K562 (cell line): ENCODE measurements around the gene CCNC. TPM values are rescaled to one million over a fixed set of nuclear protein-coding genes. Genes with fewer than 3 reads are reported as not detected.

Experiments
- ATAC-seq: fragments of 200-7000 bp; cut with Tn5 transposase; 3 replicates; pipeline ENCODE4 v1.9.1; 2020; ENCODE audit warnings: moderate library complexity
- BruUV-seq: library from RNA; stranded (reverse); fragments of 400-500 nt; replicated peaks from 2 replicates; lab custom pipeline; 2021; lab: Mats Ljungman, UMichigan
- CTCF ChIA-PET: fragments of 300-600 bp; formaldehyde crosslinking; extraction: SDS; loops from one replicate; lab custom pipeline; 2021; ENCODE audit warnings: low intra/inter-chr PET ratio; lab: Yijun Ruan, JAX
- POLR2A ChIA-PET: fragments of 300-600, 350-650 bp; sonication (Branson Sonifier 250); formaldehyde crosslinking; extraction: SDS; loops from one replicate; lab custom pipeline; 2021; ENCODE audit warnings: antibody characterized with exemption, inconsistent platforms; lab: Yijun Ruan, JAX
- DNase-seq, 4 experiments: peaks; one replicate each; pipeline versions ENCODE4 v3.0.0 to v3.0.0-alpha.2; 2011 to 2018; ENCODE audit warnings: low spot score in 3 of 4, mixed read lengths in 3 of 4; ENCODE audit errors: extremely low read depth in 1 of 4
- FAIRE-seq: peaks from 2 replicates; lab custom pipeline; 2011; peaks lifted over from hg19 to GRCh38; lab: Jason Lieb, UNC
- H2AFZ ChIP-seq: 2 replicates; pipeline ENCODE4 v1.6.0; 2011; ENCODE audit warnings: low read depth, low read length, control low read depth, inconsistent platforms
- H3K27ac ChIP-seq: fragments of 200-600 bp; 3 replicates; pipeline ENCODE4 v1.8.0; 2011; ENCODE audit warnings: low read depth, mild to moderate bottlenecking, control low read depth, inconsistent platforms, low read length, moderate library complexity, mixed read lengths; ENCODE audit errors: extremely low read depth
- H3K27me3 ChIP-seq, 2 experiments: fragments of 300-600 bp in 1 of 2; 2 replicates in 1 of 2; 3 replicates in 1 of 2; pipeline versions ENCODE4 v1.6.0 to v1.8.0; 2011; ENCODE audit warnings: inconsistent platforms in 2 of 2, low read length in 2 of 2, mild to moderate bottlenecking in 1 of 2, mixed read lengths in 1 of 2, moderate library complexity in 1 of 2; ENCODE audit not compliant: control insufficient read depth in 2 of 2, insufficient read depth in 2 of 2
- H3K36me3 ChIP-seq: fragments of 300-600 bp; 3 replicates; pipeline ENCODE4 v1.8.0; 2011; ENCODE audit warnings: mild to moderate bottlenecking, low read length, inconsistent platforms; ENCODE audit not compliant: control insufficient read depth, insufficient read depth
- H3K4me1 ChIP-seq, 2 experiments: fragments of 200-600 bp in 1 of 2; replicated peaks in 1 of 2; 2 replicates in 1 of 2; 3 replicates in 1 of 2; pipeline versions ENCODE4 v1.5.1 to v1.8.0; 2011; ENCODE audit warnings: inconsistent platforms in 2 of 2, low read length in 2 of 2, mild to moderate bottlenecking in 1 of 2, mixed read lengths in 1 of 2, moderate library complexity in 1 of 2; ENCODE audit not compliant: control insufficient read depth in 2 of 2, insufficient read depth in 2 of 2
- H3K4me2 ChIP-seq: 2 replicates; pipeline ENCODE4 v1.6.1; 2011; ENCODE audit warnings: low read length, control low read depth, inconsistent platforms, mixed read lengths; ENCODE audit not compliant: insufficient read depth
- H3K4me3 ChIP-seq: fragments of 200-600 bp; sonication (generic), shearing (Covaris generic); 2 replicates; pipeline ENCODE4 v1.5.1; 2016; ENCODE audit warnings: control low read depth, inconsistent platforms
- H3K79me2 ChIP-seq: fragments of 200-600 bp; 3 replicates; pipeline ENCODE4 v1.8.0; 2011; ENCODE audit warnings: low read length, inconsistent platforms; ENCODE audit not compliant: control insufficient read depth, insufficient read depth
- H3K9ac ChIP-seq, 2 experiments: 2 replicates each; pipeline versions ENCODE4 v1.6.0 to v1.6.1; 2011; ENCODE audit warnings: low read depth in 2 of 2, low read length in 2 of 2, control low read depth in 1 of 2, inconsistent platforms in 1 of 2, mild to moderate bottlenecking in 1 of 2, mixed read lengths in 1 of 2; ENCODE audit not compliant: insufficient read depth in 1 of 2
- H3K9me1 ChIP-seq: one replicate; pipeline ENCODE4 v1.6.0; 2011; ENCODE audit warnings: inconsistent platforms, mild to moderate bottlenecking, low read length, moderate library complexity; ENCODE audit not compliant: control insufficient read depth, insufficient read depth
- H3K9me3 ChIP-seq: replicated peaks from 2 replicates; pipeline ENCODE4 v1.5.1; 2011; ENCODE audit warnings: low read depth, low read length, inconsistent platforms; ENCODE audit not compliant: control insufficient read depth, insufficient read depth
- H4K20me1 ChIP-seq: replicated peaks from 2 replicates; pipeline ENCODE4 v1.6.1; 2011; ENCODE audit warnings: low read length, inconsistent platforms, mixed read lengths; ENCODE audit not compliant: control insufficient read depth, insufficient read depth
- MYBL2 ChIP-seq, 2 experiments: fragments of 450-650 bp in 1 of 2; sonication (generic) in 1 of 2; formaldehyde crosslinking in 1 of 2; IDR thresholded peaks; 2 replicates each; pipeline versions ENCODE4 v1.6.1 to v1.8.1; 2017 to 2022; ENCODE audit warnings: borderline replicate concordance in 1 of 2, inconsistent platforms in 1 of 2, low read depth in 1 of 2, mild to moderate bottlenecking in 1 of 2, missing genetic modification reagents in 1 of 2, moderate library complexity in 1 of 2
- NCOA4 ChIP-seq: fragments of 450-650 bp; IDR thresholded peaks from 2 replicates; pipeline ENCODE4 v1.6.1; 2018; ENCODE audit warnings: mild to moderate bottlenecking; ENCODE audit not compliant: partially characterized antibody
- YY1 ChIP-seq, 3 experiments: IDR thresholded peaks; 2 replicates each; pipeline ENCODE4 v1.6.1; 2011; ENCODE audit warnings: low read length in 2 of 3, mild to moderate bottlenecking in 2 of 3, moderate library complexity in 2 of 3, borderline replicate concordance in 1 of 3, control low read depth in 1 of 3, low read depth in 1 of 3; ENCODE audit not compliant: insufficient read depth in 3 of 3, insufficient replicate concordance in 2 of 3, control insufficient read depth in 1 of 3, insufficient read length in 1 of 3; ENCODE audit errors: extremely low read depth in 1 of 3
- ZNF3 ChIP-seq: fragments of 250-450 bp; sonication (Bioruptor Pico); IDR thresholded peaks from 2 replicates; pipeline ENCODE4 v1.5.0; 2021; ENCODE audit warnings: mild to moderate bottlenecking, moderate library complexity
- ZNF57 ChIP-seq: fragments of 450-650 bp; formaldehyde crosslinking; IDR thresholded peaks from 2 replicates; pipeline ENCODE4 v1.4.0; 2020; ENCODE audit warnings: mild to moderate bottlenecking, moderate library complexity
- WGBS: fragments of 100-300 bp; shearing (Covaris generic); methylation state at CpG from one replicate; pipeline ENCODE4 v1.1.6; 2016; ENCODE audit warnings: low coverage, mixed read lengths; ENCODE audit not compliant: insufficient coverage; ENCODE audit errors: missing lambda C conversion rate; 5-methylcytosine and 5-hydroxymethylcytosine counted together
- in situ Hi-C: fragments of 300-500 bp; cut with MboI; formaldehyde crosslinking; loops from 4 replicates; pipeline ENCODE4 v1.15.0; 2018; ENCODE audit warnings: inconsistent platforms, mixed read lengths
- intact Hi-C: fragments of 100-400 bp; cut with micrococcal nuclease; formaldehyde crosslinking; loops from 2 replicates; pipeline ENCODE4 v1.14.2; 2022
- polyA plus RNA-seq, 8 experiments: library from polyadenylated mRNA; depleted of rRNA in 4 of 8; stranded (reverse) in 5 of 8; unstranded in 3 of 8; fragments of >200 nt; fragmentation: Nextera tagmentation in 2 of 8; fragmentation: Illumina TruSeq in 1 of 8; extraction: Ambion mirVana in 2 of 8; extraction: Trizol in 1 of 8; gene quantifications; 2 replicates each; pipeline versions ENCODE4 v1.2.1 to v1.2.3, GENCODE V29; 2011 to 2014; ENCODE audit warnings: inconsistent platforms in 1 of 8, missing spikeins in 1 of 8
- total RNA-seq, 7 experiments: library from RNA; depleted of rRNA in 6 of 7; stranded (reverse); fragments of >200 nt in 6 of 7; fragmentation: Illumina TruSeq in 2 of 7; extraction: Trizol in 2 of 7; gene quantifications; 2 replicates each; pipeline versions ENCODE4 v1.2.1 to v1.2.3, GENCODE V29; 2011 to 2021; ENCODE audit warnings: low replicate concordance in 1 of 7

Gene CCNC
- total and polyA plus RNA-seq, 9 of the 15 experiments (the other 6 are each of a cell fraction or from before 2014, with no cell fraction given): 68.7 to 177 (median 99.6) TPM

GRCh38 chr6:99579781-99580180 lies 11.3 kb upstream of the CCNC start:
- BruUV-seq: no TSS peak
- Histone ChIP-seq H3K79me2 (no peaks in the 10 kb centered on the region), H3K4me2 (no peak overlapping the region), H2AFZ (no peak overlapping the region), H3K36me3 (no peaks in the 10 kb centered on the region), H3K27me3 (peaks cover 0 to 7% of the 10 kb centered on the region in 2 experiments; a peak in 2 of 5 replicates), H4K20me1 (no peaks in the 10 kb centered on the region), H3K9me1 (no peaks in the 10 kb centered on the region), H3K27ac (no peak overlapping the region), H3K9me3 (no peaks in the 10 kb centered on the region), H3K9ac (no peak overlapping the region), H3K4me1 (peaks cover 6 to 15% of the 10 kb centered on the region in 2 experiments; a peak in 4 of 5 replicates), H3K4me3 (no peak overlapping the region)
- TF ChIP-seq ZNF3 (CRISPR knock-in tag) (no peak), YY1 (IDR thresholded peaks at IDR 0.05; ENCODE audit: borderline replicate concordance in 1 of 3, control insufficient read depth in 1 of 3, extremely low read depth in 1 of 3, insufficient read depth in 3 of 3, insufficient read length in 1 of 3, insufficient replicate concordance in 2 of 3, low read depth in 1 of 3, low read length in 2 of 3) (no peak), ZNF57 (CRISPR knock-in tag) (no peak), NCOA4 (no peak), MYBL2 (IDR thresholded peaks at IDR 0.05; ENCODE audit: low read depth) (no peak), MYBL2 (CRISPR knock-in tag; IDR thresholded peaks at IDR 0.05; ENCODE audit: borderline replicate concordance) (no peak)
- ATAC-seq (no peak), FAIRE-seq (no peak), DNase-seq (no peak)
- ChIA-PET CTCF (no interaction called here), POLR2A (interaction anchor here (0.8 to 1.0 kb wide), 2 partner anchors 11 to 1973 kb away, joined by 3 read pairs; partner anchors contain the start of gene CCNC)
- WGBS: 27% methylated on average over 4 of the region's 4 CpGs
- intact Hi-C loops: no loop called here
- in situ Hi-C loops: no loop called here
